Measurements from ENCODE around the gene SPAG16.

The SPAG16 gene

DNA sequence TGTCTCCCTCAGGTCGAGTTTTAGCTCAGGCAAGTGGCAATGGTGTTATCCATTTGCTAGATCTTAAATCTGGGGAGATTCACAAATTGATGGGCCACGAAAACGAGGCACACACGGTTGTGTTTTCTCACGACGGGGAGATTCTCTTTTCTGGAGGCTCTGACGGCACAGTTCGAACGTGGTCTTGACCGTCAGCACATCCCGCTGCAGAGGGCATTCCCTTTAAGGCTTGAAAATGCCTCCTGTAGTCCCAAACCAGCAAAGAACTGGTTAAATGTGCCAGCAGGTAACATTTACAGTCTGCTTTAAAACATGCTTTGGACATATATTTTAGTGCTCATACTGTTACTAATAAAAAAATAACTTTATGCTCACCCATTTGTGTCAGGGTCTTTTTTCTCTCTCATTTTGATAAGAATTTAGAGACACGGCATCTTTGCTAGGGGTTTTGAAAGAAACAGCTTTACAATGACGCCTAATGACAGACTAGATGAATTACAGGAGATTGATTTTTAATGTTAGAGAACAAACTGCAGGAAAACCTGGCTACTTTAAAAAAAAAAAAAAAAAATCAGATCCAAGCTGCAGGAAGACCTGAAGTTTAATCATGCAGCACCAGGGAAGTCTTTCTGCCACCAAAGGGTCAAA lies 1126.0 kb downstream of the SPAG16 start:
- DNase-seq: no peak

GRCh38 chr2:214410918-214411554 lies 1126.8 kb downstream of the SPAG16 start, which contains the start of gene VWC2L:
TSS of gene VWC2L (plus strand) at chr2:214411054. CDS start at chr2:214414194, 3,140 bp downstream.
- DNase-seq: peak; percentile 69

GRCh38 chr2:214412679-214413078 lies 1128.4 kb downstream of the SPAG16 start:
- DNase-seq: no peak

DNA sequence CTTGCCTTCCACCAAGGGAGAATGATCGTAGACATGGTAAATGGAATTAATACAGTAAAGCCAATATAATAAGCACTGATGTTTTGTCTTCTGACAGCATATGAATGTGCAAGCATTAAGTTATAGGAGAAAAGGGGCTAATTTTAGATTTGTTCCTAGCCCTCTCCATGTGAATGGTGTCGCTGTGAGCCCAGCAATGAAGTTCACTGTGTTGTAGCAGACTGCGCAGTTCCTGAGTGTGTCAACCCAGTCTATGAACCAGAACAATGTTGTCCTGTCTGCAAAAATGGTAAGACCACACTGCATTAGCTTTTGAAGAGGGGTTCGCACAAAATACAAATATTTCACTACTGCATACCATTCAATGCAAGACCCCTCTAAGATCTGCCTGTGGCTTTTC lies 1152.2 kb downstream of the SPAG16 start:
- no peak for DNase-seq

DNA sequence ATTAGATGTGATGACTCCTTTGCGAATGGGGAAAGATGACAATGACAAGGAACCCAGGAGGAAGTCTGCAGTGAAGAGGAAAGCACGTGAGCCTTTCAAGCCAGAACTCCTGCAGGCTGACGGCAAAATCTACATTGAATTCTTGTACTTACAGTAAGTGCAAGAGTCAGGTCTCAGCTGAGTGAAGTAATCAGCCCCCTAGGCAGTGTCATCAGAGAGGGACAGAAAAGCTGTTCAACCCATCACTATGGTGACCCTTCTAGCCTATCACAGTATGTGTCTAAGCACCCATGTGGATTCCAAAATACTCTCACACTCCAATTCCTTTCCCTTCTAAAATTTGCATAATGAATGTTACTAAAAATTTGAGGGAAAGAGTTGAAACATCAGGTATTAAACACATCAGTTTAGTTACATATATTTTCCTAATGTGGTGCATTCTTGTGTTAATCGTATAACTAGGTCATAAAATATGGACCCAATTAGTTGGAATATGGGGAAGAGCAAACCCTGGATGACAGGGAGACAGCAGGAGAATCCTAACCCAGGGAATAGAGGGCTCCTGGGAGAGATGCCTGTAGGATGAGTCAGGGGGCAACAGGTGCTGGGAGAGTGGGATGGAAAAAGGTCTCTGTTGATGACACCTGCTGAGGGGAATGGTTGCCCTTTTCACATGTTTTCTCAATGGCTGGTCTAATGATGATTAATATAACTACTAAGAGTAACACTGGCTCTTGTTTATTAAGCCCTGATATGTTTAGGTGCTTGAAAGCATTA lies 1166.0 kb downstream of the SPAG16 start:
- no peak for DNase-seq

GRCh38 chr2:214451516-214452275 lies 1167.4 kb downstream of the SPAG16 start:
- DNase-seq: no peak

Measured in fibroblast of skin of scalp (primary cell).